Omental fat pad (tissue), 4 donors: ENCODE measurements around the gene LYZL2. TPM values are rescaled to one million over a fixed set of nuclear protein-coding genes. Genes with fewer than 3 reads are reported as not detected.
"Not testable (repeated sequence)": the region's sequence is repeated elsewhere in the genome, so short reads cannot be mapped to it uniquely, and the experiment has no call there.

ENCODE experiments used
- ATAC-seq: fragments of 150-250 bp; one replicate; pipeline ENCODE4 v1.9.1; 2016; ENCODE audit warnings: mild to moderate bottlenecking, moderate library complexity; ENCODE audit not compliant: low FRiP score
- DNase-seq: peaks from one replicate; pipeline ENCODE4 v3.0.0-alpha.2; 2019; ENCODE audit warnings: low spot score
- total RNA-seq, 4 donors: library from RNA; depleted of rRNA; stranded (reverse); fragments of >200 nt; gene quantifications; one replicate each; pipeline ENCODE4 v1.1.0, GENCODE V29; 2016
- TF ChIP-seq, protein P1 (sequence below), 3 donors: fragments of 450-650 bp; IDR thresholded peaks; one replicate each; pipeline ENCODE4 v1.5.1; 2016 to 2017; ENCODE audit warnings: antibody characterized with exemption in 3 of 3, mild to moderate bottlenecking in 3 of 3, moderate library complexity in 2 of 3

Gene LYZL2
- total RNA-seq, 4 donors from 2014 or later = not detected

GRCh38 chr10:30600005-30600404 is 29.5 kb downstream of the LYZL2 start:
- DNase-seq (no peak), ATAC-seq (no peak)
- TF ChIP-seq, protein P1, sequence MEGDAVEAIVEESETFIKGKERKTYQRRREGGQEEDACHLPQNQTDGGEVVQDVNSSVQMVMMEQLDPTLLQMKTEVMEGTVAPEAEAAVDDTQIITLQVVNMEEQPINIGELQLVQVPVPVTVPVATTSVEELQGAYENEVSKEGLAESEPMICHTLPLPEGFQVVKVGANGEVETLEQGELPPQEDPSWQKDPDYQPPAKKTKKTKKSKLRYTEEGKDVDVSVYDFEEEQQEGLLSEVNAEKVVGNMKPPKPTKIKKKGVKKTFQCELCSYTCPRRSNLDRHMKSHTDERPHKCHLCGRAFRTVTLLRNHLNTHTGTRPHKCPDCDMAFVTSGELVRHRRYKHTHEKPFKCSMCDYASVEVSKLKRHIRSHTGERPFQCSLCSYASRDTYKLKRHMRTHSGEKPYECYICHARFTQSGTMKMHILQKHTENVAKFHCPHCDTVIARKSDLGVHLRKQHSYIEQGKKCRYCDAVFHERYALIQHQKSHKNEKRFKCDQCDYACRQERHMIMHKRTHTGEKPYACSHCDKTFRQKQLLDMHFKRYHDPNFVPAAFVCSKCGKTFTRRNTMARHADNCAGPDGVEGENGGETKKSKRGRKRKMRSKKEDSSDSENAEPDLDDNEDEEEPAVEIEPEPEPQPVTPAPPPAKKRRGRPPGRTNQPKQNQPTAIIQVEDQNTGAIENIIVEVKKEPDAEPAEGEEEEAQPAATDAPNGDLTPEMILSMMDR (IDR thresholded peaks at IDR 0.05) = no peak

DNA sequence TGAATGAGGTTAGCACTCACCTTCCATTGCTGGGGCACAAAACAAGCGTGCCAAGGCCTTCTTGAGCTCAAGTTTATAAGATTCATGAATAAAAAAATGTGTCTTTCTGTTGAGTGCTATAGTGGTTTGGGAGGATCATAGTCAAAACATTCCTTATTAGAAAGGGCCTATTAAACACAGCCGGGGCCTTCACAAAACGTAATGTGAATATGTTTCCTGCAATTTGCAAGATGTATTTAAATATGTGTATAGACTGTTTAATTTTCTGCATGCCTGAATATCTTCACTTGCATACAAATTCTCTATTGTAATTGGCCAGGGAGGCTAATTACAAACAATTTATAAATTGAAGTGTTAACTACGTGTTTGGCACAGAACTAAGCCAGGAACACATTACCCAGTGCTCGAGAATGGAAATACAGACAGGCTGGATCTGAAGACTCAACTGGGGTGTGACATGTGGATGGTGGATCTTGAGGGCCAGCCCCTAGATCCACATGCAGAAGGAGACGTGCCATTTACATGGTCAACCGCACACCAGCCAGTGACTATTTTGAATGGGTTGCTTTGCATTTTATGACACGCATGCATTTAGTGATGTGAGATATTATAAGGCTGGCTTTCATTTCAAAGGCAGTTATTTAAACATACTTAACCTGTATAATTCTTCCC is 31.3 kb downstream of the LYZL2 start:
- no peak for ATAC-seq
- no peak for DNase-seq
- TF ChIP-seq, protein P1 (IDR thresholded peaks at IDR 0.05) = no peak

DNA sequence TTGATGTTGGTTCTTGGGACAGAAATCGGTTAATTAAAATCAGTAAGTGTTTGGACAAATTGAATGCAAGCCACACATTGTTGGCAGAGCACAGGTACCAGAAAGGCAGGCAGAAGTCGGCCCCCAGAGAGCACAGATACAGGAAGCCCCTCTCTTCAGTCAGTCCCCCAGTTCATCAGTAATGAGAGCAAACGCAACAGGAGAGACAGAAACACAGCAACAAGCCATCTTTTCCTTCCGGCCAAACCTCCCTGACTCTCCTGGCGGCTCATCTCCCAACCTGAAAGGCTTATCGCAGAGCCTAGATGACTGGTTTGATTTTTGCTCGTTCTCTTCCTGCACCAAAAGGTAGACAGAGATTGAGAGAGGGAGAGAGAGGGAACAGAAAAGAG is 32.1 kb downstream of the LYZL2 start:
- DNase-seq, ATAC-seq: not testable (repeated sequence)

DNA sequence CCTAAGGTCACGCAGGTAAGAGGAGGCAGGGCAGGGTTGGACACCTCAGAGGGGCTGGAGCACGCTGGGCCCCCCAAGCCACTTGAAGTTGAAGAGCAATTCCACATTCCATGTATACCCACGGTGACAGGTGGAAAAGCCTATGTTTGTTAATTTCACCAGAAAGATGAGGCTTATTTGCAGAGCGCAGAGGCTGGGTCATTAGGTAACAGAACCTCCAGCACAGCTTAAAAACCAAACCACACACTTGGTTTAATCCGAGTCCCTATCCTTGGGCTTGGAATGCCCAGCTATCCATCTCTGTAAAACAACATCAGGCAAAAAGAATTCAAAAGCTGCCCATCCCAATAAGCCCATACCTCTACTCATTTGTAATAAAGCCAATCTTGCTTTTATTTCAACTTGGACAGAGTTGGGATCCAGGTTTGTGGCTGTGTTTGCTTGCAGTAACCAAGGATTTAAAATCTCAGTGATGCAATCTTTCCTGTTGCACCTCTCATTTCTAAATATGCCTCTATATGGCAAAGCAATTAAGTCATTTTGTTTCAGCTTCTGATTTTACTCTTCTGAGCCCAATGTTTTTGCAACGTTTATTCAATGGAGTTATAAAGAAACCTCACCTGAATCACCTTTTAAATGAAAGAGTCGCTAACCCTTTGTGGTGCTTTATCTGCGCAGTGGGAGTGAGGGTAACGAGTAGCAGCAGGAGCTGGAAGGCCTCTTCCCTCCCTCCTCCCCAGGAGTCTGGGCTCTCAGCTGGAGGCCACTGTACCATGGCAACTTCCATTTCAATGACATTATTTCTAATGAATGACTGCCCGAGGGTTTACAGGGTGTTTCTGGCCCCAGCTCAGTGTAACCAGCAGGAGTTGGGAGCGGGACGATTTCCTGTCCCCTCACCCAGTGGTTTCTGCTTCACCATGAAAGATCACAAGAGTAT is 32.8 kb downstream of the LYZL2 start:
- ATAC-seq, DNase-seq: not testable (repeated sequence)

- TF ChIP-seq, protein P1 (IDR thresholded peaks at IDR 0.05) = no peak
- ATAC-seq (no peak), DNase-seq (no peak)
Observed at GRCh38 chr10:30596013-30596412, 33.5 kb downstream of the LYZL2 start.

DNA sequence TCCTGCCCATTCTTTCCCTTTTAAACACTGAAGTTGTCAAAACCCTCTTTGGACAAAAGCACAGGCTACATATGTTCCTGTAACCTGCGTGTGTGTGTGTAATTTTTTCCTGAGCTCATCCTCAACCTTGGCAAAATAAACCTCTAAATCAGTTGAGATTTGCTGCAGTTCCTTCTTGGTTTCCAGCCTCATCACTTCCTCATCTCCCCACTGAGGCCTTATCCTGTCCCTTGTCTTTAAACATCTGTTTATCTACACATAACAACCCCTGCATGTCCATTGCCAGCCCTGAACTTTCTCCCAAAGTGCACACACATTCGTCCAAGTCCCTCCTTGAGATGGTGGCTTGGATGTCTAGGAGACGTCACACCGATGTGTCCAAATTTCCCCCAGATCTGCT is 35.5 kb downstream of the LYZL2 start:
- no peak for DNase-seq
- ATAC-seq = no peak
- TF ChIP-seq, protein P1 (IDR thresholded peaks at IDR 0.05) = no peak

GRCh38 chr10:30592770-30593169 is 36.8 kb downstream of the LYZL2 start:
- not testable (repeated sequence) for DNase-seq, ATAC-seq

- DNase-seq = no peak
- TF ChIP-seq, protein P1 (IDR thresholded peaks at IDR 0.05) = peak in 2 of 3 donors; percentile 59 to 63
- ATAC-seq = no peak
Observed at GRCh38 chr10:30591249-30591670, 38.3 kb downstream of the LYZL2 start.
